PC-3 (cell line): ENCODE measurements around the gene FUT2.

ENCODE experiments used
- EZH2phosphoT487 ChIP-seq: fragments of 300-600 bp; sonication (generic); IDR thresholded peaks from 2 replicates; pipeline ENCODE4 v1.6.1; 2018; ENCODE audit warnings: mild to moderate bottlenecking, antibody characterized with exemption, low read length, borderline replicate concordance
- TF ChIP-seq, protein P1 (sequence below): fragments of 300-600 bp; sonication (generic); conservative IDR thresholded peaks from 2 replicates; pipeline ENCODE4 v1.5.1; 2017; ENCODE audit warnings: antibody characterized with exemption, low read depth, mild to moderate bottlenecking, low read length

DNA sequence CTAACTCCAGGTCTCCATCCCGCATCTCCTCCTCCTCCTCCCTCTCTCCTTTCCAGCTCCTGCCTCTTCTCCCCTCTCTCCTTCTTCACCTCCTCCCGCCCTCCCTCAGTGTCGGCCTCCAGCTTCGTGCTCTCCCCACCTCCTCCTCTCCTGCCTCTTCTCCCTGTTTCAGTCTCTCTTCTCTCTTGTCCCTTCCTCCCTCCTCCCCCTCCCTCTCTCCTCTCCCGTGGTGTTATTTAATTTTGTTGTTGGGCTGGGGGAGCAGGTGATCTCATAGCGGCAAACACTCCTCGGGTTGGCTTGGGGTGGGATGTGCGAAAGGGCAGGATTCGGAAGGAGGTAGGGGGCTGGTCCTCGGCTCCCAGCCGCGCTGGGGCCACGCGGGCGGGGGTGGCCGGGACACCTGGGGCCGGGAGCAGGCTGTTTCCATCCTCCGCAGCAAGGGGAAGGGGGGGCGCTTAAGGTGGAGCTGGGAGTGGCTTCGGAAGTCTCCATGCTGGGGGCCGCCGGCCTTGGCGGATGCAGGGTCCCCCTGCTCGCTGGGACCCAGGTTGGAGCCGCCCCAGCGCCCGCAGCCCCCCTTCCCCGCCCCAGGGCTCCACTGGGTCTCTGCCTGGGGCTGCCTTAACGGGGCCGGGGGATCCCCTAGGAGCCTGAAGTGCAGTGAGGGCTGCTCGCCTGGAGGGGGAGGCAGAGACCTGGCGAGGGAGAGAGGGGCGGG, 49.6 kb upstream of the FUT2 start, which contains the start of gene CA11:
- TF ChIP-seq, protein P1, sequence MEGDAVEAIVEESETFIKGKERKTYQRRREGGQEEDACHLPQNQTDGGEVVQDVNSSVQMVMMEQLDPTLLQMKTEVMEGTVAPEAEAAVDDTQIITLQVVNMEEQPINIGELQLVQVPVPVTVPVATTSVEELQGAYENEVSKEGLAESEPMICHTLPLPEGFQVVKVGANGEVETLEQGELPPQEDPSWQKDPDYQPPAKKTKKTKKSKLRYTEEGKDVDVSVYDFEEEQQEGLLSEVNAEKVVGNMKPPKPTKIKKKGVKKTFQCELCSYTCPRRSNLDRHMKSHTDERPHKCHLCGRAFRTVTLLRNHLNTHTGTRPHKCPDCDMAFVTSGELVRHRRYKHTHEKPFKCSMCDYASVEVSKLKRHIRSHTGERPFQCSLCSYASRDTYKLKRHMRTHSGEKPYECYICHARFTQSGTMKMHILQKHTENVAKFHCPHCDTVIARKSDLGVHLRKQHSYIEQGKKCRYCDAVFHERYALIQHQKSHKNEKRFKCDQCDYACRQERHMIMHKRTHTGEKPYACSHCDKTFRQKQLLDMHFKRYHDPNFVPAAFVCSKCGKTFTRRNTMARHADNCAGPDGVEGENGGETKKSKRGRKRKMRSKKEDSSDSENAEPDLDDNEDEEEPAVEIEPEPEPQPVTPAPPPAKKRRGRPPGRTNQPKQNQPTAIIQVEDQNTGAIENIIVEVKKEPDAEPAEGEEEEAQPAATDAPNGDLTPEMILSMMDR, result peak; percentile 69
- TF ChIP-seq EZH2phosphoT487, result no peak
